ENCODE measurements around the gene LITAFD.

GRCh38 chr16:8898660-8899318, 16.6 kb downstream of the LITAFD start:
- TF ChIP-seq POLR2A (IDR thresholded peaks at IDR 0.05) (no peak), CTCF (IDR thresholded peaks at IDR 0.05) (no peak)

All from testis (tissue), 2 donors.